Measurements from ENCODE around the gene PSAT1.

The PSAT1 gene

DNA sequence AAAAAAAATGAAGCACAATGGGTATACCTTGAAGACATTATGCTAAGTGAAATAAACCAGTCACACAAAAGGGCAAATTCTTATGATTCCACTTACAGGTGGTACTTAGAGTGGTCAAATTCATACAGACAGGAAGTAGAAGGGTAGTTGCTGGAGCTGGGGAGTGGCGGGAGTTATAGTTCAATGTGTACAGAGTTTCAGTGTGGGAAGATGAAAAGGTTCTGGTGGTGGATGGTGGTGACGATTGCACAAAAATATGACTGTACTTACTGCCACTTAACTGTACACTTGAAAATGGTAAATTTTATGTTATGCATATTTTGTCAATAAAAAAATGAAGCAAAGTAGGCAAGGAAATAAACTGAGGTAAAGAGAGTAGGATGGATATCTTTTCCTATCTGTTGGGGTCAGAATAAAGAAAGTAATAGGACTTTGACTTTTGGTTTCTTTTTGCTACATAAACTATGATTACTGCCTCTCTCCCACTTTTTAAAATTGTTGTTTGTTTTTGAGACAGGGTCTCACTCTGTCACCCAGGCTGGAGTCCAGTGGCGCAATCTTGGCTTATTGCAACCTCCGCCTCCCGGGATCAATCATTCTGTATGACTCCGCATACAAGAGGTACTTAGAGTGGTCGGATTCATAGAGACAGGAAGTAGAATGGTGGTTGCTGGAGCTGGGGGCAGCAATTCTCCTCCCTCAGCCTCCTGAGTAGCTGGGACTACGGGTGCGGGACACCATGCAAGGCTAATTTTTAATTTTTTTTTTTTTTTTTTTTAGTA is 4.0 kb upstream of the PSAT1 start:
- no peak for DNase-seq

DNA sequence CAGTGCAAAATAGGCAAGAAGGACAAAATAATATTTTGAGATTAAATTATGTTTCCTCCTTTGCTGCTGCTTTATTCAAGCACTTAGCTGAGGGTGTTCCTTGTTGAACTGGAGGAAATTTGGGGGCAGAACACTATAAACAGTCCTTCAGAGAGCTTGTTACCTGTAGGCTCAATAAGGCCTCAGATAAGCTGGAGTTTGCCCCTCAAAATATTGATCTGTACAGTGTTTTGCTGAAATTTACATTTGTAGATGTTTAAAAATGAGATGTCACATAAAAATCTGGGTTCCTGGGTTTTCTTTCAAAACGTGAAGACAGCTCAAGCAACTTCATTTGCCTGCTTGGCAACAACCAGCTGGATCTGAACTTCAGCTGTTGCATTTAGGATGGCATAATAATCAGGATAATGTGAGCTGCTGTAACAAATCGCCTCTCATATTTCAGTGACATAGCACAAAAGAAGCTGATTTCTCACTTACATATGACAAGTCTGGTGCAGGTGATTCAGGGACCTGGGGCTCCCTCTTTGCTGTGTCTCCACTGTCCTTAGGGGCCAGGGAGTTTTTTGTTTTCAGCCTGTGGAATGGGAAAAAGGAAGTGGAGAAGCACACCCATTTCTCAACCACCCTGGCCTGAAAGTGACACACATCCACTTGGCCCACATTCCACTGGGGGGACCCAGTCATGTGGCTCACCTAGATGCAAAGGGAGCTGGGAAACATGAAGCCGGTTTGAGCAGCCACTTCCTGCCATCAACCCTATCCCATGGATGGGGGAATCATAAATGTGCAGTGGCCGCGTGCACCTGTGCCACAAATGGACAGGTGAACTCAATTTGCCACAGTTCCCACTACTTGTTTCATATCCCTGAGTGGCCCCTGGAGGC is 2.4 kb upstream of the PSAT1 start:
- no peak for DNase-seq

DNA sequence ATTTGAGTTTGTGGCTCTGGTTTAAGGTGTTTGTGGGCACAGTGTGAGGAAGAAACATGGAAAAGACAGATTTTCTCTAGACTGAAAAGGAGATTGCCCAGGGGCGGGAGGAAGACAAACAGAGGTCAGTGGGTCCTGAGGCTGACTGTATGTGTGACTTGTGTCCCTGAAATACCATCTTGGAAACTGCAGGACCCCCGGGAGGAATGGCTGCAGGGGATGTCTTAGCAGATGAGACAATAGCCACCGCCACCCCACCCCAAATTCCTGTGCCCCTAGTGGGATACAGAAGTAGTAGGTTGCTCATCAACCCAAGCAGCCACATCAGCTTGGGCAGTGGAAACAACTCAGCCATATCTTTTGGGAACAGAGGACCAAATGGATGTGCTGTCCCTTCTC is 1.7 kb upstream of the PSAT1 start:
- no peak for DNase-seq

DNA sequence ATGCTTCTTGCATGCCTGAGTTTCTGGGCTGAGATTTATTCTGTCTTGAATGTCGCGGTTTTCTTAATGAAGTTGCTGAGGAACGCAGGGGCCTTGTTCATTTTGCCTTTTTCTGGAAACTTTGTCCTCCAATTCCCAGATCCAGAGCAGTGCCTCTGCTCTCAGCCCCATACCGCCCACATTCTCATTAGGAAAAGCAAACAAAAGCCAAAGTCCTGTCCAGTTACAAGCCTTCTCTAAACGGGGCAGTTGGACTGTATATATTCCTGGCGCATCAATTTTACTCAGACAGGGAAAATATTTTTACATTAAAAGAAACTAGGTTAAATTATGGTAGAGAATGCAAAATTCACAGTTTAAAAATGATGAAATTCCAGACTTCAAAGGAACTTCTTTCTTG is 1.2 kb upstream of the PSAT1 start:
- DNase-seq, result no peak

- DNase-seq, result no peak
Observed at GRCh38 chr9:78296201-78296892, 578 bp upstream of the PSAT1 start.

DNA sequence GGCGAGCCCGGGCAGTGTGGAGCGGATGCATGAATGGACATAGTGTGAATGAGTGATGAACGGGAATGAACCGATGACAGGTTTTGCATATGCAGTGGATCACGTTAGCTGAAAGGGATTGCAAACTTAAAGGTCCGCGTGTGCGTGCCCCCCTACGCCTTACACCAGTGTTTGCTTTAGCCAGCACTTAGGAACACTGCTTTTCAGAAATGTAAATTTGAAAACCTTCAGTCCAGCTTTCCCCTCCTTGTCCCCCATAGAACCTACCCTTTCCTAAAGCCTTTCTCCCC is 692 bp downstream of the PSAT1 start:
- no peak for DNase-seq

GRCh38 chr9:78298046-78298765 is 1.3 kb downstream of the PSAT1 start:
- DNase-seq, result no peak

DNA sequence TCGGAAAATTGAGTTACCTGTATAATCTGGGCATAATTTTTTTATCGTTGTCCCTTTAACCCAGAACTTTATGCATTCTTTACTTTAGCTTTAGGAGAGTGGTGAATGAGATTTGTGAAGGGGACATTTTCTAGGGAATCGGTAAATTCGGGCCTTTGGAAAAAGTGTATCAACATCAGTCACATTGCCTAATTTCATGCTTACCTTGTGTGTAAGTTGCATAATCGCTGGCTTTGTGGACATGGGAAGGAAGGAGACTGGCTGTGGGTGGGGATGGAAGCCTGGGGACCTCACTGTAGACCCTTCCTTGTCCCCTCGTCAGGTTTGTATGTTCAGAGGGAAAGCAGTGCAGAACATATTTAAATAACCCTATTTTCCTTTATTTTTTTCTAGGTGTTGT is 3.3 kb downstream of the PSAT1 start:
- DNase-seq, result no peak

GRCh38 chr9:78301466-78301865 is 4.5 kb downstream of the PSAT1 start:
- no peak for DNase-seq

- DNase-seq, result no peak
Observed at GRCh38 chr9:78303377-78304062, 6.6 kb downstream of the PSAT1 start.

DNA sequence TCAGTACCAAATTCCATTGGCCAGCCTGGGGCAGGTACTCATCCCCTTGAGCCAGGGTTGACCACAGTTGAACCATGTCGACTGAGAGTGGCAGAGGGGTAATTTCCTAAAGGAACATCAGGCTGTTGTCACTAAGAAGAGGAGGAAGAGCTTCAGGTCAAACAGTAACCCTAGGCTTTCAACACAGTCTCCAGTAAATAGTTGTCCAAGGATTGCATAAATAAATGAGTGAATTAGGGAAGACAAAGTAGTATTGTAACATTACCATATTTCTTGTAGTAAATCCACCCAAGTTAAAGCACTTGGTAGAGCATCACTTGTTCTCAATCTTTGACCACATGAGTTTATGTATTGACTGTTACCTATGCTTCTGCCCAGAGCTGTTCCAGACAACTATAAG is 7.4 kb downstream of the PSAT1 start:
- no peak for DNase-seq

DNA sequence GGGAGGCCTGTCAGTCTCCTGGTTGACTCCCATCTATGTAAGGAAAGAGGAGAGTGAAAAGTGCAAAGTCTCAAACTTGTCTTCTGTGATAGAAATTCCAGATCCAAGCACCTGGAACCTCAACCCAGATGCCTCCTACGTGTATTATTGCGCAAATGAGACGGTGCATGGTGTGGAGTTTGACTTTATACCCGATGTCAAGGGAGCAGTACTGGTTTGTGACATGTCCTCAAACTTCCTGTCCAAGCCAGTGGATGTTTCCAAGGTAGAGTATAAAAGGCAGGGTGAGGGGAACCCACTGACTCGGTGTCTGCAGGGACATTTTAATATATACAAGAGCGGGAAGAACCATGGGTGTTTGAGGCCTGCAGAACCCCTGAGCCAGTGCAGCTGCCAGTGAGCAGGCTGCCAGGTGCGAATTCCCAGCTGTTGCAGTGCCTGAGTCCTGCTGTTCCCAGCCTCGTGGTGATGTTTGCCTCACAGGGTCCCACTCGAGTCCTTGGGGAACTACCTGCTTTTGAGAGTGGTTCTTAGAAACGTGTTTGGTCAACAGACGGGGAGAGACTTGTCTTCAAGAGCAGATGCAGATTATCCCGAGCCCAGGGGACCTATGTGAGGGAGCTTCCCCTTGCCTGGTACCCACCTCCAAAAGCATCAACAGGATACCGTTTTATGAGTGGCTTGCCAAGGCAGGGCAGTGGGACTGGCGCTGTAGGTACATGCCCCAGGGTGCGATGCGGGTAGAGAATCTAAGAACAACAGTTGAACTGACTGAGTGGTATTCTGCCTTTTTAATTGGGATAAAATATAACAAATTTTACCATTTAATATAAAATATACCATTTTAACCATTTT is 9.5 kb downstream of the PSAT1 start:
- DNase-seq, result no peak

- DNase-seq, result no peak
Observed at GRCh38 chr9:78307360-78307759, 10.4 kb downstream of the PSAT1 start.

- no peak for DNase-seq
Observed at GRCh38 chr9:78309066-78309465, 12.1 kb downstream of the PSAT1 start.

- DNase-seq, result no peak
Observed at GRCh38 chr9:78311075-78311474, 14.2 kb downstream of the PSAT1 start.

DNA sequence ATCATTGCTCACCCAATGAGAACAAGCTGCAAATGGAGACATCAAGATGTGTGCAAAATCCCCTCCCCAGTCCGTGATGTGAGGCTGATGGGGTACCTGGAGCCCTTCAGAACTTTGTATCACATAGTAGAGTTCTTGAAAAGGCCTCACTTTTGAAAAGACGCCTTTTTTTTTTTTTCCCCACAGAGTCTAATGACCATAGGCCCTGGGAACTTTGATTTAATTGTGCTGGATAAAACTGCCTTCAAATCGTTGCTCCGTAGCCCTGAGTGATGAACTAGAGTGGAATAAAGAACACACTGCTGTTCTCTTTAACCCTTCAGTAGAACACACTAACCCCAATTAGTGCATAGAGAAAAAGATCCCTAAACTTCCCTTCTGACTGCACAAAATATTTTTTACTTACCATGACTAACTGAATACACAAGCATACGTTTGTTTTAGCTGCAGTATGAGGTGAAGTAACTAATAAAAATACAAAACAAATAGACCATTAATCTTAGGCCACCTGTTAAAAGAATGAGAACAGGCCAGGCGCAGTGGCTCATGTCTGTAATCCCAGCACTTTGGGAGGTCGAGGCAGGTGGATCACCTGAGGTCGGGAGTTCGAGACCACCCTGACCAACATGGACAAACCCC is 15.1 kb downstream of the PSAT1 start:
- DNase-seq, result no peak

GRCh38 chr9:78314550-78314949 is 17.6 kb downstream of the PSAT1 start:
- no peak for DNase-seq

GRCh38 chr9:78314953-78315870 is 18.3 kb downstream of the PSAT1 start:
- no peak for DNase-seq

DNA sequence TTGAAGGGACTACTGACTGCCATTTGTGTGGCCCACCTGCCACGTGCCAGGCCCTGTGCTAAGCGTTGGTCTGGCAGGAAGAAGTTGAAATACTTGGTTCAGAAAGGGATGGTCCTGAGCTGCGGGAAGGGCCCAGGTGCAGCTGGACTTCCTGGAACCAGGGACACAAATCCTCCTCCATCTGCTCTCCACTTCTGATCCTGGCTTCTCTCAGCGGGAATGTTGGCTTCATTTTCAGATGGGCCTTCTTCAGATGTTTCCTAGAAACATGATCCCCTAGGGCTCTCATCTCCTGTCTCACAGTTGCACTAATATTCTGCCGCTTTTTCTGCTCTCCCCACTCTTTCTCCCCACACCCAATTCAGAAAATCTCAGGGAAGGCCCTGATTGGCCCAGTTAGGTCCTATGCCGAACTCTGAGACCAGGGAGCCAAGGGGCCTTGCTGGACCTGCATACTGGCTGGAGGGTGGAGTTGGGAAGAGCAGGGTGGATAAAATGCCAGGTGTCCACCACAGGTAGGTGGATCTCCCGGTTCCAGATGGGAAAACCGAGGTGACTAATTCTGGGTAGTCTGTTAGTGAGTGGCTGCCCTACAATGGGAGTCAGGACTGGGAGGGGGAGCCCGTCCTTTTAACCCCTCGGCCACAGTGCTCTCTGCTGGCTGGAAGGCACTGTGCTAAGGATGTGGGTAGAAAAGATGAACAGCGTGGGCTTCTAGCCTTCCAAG is 19.4 kb downstream of the PSAT1 start:
- DNase-seq, result no peak

Data from effector CD4-positive, alpha-beta T cell (primary cell).